NB4 (cell line): ENCODE data around the gene SHISAL2A.

Source experiments
- POLR2A ChIP-seq: IDR thresholded peaks from 2 replicates; pipeline ENCODE4 v1.6.1; 2011; ENCODE audit warnings: mild to moderate bottlenecking; ENCODE audit not compliant: insufficient read length; ENCODE audit errors: extremely low read depth
- TF ChIP-seq, protein P1 (sequence below): IDR thresholded peaks from one replicate; pipeline ENCODE4 v1.5.1; 2012; ENCODE audit warnings: low read depth, low read length

DNA sequence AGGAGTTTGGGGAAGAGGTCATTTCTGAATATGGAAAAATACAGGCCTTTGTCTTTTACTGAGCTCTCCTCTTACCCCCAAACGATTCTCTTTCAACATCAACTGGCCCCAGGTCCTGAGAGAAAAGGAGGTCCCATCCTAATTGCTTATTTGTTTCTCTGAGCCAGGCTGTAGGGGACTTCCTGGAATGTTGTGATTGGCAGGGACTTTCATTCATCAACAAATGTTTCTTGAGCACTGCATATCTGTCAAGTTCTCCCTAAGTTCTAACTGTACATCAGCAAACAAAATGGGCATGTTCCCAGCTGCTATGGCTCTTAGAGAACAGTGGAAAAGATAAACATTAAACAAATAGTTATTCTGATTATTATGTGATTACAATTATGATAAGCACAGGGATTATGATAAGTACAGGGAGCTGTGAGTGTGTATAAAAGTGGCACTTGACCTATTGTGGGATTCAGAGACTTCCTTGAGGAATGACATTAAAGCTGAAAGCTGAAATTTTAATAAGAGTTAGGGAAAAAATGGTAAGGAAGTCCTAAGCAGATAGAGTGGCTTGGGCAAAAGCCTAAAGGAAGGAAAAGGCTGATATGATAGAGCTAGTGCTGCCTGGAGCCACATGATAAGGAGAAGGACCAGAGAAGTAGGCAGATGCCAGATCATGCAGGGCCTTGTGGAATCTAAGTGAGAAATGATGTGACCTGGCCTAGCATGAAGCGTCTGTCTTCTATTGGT, 19.2 kb upstream of the SHISAL2A start:
- TF ChIP-seq, protein P1, sequence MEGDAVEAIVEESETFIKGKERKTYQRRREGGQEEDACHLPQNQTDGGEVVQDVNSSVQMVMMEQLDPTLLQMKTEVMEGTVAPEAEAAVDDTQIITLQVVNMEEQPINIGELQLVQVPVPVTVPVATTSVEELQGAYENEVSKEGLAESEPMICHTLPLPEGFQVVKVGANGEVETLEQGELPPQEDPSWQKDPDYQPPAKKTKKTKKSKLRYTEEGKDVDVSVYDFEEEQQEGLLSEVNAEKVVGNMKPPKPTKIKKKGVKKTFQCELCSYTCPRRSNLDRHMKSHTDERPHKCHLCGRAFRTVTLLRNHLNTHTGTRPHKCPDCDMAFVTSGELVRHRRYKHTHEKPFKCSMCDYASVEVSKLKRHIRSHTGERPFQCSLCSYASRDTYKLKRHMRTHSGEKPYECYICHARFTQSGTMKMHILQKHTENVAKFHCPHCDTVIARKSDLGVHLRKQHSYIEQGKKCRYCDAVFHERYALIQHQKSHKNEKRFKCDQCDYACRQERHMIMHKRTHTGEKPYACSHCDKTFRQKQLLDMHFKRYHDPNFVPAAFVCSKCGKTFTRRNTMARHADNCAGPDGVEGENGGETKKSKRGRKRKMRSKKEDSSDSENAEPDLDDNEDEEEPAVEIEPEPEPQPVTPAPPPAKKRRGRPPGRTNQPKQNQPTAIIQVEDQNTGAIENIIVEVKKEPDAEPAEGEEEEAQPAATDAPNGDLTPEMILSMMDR = no peak
- no peak for TF ChIP-seq POLR2A
